ENCODE measurements around the gene APAF1. TPM values are rescaled to one million over a fixed set of nuclear protein-coding genes. Genes with fewer than 3 reads are reported as not detected.
A peak's percentile ranks its signal among the peaks of the same experiment; 100 is the strongest.

APAF1 gene
- total RNA-seq, 1 experiment from 2014 or later: 19.3 TPM

DNA sequence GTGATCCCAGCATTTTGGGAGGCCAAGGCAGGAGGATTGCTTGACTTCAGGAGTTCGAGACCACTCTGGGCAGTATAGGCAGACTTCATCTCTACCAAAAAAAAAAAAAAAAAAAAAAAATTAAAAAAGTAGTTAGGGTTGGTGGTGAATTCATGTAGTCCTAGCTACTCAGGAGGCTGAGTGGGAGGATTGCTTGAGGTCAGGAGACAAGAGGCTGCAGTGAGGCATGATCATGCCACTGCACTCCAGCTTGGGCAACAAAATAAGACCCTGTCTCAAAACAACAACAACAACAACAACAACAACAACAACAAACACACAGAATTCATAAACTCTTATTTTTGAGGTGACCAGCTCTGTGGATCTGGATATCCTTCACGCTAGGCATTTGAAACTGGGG, 34.5 kb upstream of the APAF1 start:
- ATAC-seq (no peak), DNase-seq (ENCODE audit: low spot score) (no peak)
- POLR2A ChIA-PET: interaction anchor here (0.6 kb wide), 2 partner anchors 262 to 270 kb away, joined by 4 to 5 read pairs; no protein-coding TSS in a partner anchor
- TF ChIP-seq NR2C2 (CRISPR knock-in tag; IDR thresholded peaks at IDR 0.05) (no peak), OVOL2 (CRISPR knock-in tag; IDR thresholded peaks at IDR 0.05; ENCODE audit: borderline replicate concordance) (no peak), ZNF671 (CRISPR knock-in tag; IDR thresholded peaks at IDR 0.05) (no peak), TP53 (CRISPR knock-in tag; IDR thresholded peaks at IDR 0.05) (no peak), EMX1 (CRISPR knock-in tag; IDR thresholded peaks at IDR 0.05) (no peak)
- TF ChIP-seq, protein P1, sequence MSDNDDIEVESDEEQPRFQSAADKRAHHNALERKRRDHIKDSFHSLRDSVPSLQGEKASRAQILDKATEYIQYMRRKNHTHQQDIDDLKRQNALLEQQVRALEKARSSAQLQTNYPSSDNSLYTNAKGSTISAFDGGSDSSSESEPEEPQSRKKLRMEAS (CRISPR knock-in tag; IDR thresholded peaks at IDR 0.05): no peak
- TF ChIP-seq, protein P2, sequence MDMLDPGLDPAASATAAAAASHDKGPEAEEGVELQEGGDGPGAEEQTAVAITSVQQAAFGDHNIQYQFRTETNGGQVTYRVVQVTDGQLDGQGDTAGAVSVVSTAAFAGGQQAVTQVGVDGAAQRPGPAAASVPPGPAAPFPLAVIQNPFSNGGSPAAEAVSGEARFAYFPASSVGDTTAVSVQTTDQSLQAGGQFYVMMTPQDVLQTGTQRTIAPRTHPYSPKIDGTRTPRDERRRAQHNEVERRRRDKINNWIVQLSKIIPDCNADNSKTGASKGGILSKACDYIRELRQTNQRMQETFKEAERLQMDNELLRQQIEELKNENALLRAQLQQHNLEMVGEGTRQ (CRISPR knock-in tag; IDR thresholded peaks at IDR 0.05): no peak
- H3K4me3 Mint-ChIP-seq: no peak overlapping the region
- CTCF ChIA-PET: no interaction called here
- H3K4me1 Mint-ChIP-seq: no peaks in the 10 kb centered on the region
- H3K36me3 Mint-ChIP-seq: no peaks in the 10 kb centered on the region
- no peak overlapping the region for H3K27ac Mint-ChIP-seq
- no peaks in the 10 kb centered on the region for H3K27me3 Mint-ChIP-seq (ENCODE audit: low read depth)
- no peaks in the 10 kb centered on the region for H3K9me3 Mint-ChIP-seq

DNA sequence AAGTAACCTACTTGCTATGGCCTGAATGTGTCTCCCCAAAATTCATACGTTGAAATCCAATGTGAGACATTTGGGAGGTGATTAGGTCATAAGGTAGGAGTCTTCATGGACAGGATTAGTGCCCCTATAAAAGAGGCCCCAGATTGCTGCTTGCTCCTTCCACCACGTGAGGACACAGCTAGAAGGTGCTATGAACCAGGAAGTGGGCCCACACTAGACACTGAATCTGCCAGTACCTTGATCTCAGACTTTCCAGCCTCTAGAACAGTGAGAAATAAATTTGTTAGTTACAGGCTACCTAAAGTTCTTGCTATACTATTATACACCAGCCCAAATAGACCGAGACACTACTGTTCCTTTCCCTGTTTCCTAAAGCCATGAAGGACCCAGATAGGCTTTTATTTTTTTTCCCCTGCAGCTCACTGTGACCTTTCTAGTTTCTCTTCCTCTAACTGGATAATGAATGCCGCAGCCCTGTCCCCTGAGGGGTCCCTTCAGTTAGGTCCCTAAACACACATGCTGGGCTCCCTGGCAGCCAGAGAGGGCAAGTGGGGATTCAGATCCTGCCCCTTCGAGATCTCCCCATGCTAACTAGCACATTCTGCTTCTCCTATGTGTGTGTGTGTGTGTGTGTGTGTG, 32.3 kb upstream of the APAF1 start:
- ATAC-seq (peak; percentile 39), DNase-seq (ENCODE audit: low spot score) (no peak)
- no peak overlapping the region for H3K27ac Mint-ChIP-seq
- CTCF ChIA-PET: no interaction called here
- H3K27me3 Mint-ChIP-seq (ENCODE audit: low read depth): no peaks in the 10 kb centered on the region
- H3K9me3 Mint-ChIP-seq: no peaks in the 10 kb centered on the region
- no peak overlapping the region for H3K4me3 Mint-ChIP-seq
- H3K4me1 Mint-ChIP-seq: no peaks in the 10 kb centered on the region
- H3K36me3 Mint-ChIP-seq: no peaks in the 10 kb centered on the region
- TF ChIP-seq ZNF416 (CRISPR knock-in tag; IDR thresholded peaks at IDR 0.05) (no peak), ZNF671 (CRISPR knock-in tag; IDR thresholded peaks at IDR 0.05) (no peak)
- POLR2A ChIA-PET: interaction anchor here (0.6 kb wide), 1 partner anchor 16 kb away, joined by 3 read pairs; no protein-coding TSS in a partner anchor

DNA sequence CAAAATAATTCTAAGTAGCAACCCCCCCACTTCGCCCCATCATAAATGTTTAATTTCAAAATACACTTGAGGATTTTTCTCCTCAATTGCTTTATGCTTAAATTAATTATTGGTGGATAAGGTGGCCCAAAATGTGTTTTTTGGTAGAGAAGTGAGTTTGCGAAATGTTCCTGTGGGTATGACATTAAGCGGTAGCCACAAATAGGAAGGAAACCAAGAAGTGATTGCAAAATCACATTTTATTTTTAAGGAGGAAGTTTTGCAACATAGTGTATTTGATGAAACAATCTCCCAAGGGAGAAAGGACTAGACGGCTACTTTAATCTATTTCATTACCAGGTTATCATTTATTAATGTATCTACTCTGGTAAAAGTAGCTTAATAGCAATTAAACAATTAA, 26.1 kb upstream of the APAF1 start:
- no peak overlapping the region for H3K27ac Mint-ChIP-seq
- CTCF ChIA-PET: interaction anchor here (1.1 to 1.2 kb wide), 2 partner anchors 47 to 52 kb away, joined by 3 to 4 read pairs; no protein-coding TSS in a partner anchor
- H3K36me3 Mint-ChIP-seq: no peaks in the 10 kb centered on the region
- TF ChIP-seq ZNF263 (CRISPR knock-in tag; IDR thresholded peaks at IDR 0.05; ENCODE audit: low read depth) (no peak), ZNF121 (CRISPR knock-in tag; IDR thresholded peaks at IDR 0.05) (no peak), FOXJ3 (CRISPR knock-in tag; IDR thresholded peaks at IDR 0.05; ENCODE audit: borderline replicate concordance) (no peak)
- TF ChIP-seq, protein P3, sequence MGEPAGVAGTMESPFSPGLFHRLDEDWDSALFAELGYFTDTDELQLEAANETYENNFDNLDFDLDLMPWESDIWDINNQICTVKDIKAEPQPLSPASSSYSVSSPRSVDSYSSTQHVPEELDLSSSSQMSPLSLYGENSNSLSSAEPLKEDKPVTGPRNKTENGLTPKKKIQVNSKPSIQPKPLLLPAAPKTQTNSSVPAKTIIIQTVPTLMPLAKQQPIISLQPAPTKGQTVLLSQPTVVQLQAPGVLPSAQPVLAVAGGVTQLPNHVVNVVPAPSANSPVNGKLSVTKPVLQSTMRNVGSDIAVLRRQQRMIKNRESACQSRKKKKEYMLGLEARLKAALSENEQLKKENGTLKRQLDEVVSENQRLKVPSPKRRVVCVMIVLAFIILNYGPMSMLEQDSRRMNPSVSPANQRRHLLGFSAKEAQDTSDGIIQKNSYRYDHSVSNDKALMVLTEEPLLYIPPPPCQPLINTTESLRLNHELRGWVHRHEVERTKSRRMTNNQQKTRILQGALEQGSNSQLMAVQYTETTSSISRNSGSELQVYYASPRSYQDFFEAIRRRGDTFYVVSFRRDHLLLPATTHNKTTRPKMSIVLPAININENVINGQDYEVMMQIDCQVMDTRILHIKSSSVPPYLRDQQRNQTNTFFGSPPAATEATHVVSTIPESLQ (CRISPR knock-in tag; IDR thresholded peaks at IDR 0.05): no peak
- TF ChIP-seq, protein P4, sequence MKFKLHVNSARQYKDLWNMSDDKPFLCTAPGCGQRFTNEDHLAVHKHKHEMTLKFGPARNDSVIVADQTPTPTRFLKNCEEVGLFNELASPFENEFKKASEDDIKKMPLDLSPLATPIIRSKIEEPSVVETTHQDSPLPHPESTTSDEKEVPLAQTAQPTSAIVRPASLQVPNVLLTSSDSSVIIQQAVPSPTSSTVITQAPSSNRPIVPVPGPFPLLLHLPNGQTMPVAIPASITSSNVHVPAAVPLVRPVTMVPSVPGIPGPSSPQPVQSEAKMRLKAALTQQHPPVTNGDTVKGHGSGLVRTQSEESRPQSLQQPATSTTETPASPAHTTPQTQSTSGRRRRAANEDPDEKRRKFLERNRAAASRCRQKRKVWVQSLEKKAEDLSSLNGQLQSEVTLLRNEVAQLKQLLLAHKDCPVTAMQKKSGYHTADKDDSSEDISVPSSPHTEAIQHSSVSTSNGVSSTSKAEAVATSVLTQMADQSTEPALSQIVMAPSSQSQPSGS (CRISPR knock-in tag; IDR thresholded peaks at IDR 0.05; ENCODE audit: borderline replicate concordance, low read depth): no peak
- TF ChIP-seq, protein P5, sequence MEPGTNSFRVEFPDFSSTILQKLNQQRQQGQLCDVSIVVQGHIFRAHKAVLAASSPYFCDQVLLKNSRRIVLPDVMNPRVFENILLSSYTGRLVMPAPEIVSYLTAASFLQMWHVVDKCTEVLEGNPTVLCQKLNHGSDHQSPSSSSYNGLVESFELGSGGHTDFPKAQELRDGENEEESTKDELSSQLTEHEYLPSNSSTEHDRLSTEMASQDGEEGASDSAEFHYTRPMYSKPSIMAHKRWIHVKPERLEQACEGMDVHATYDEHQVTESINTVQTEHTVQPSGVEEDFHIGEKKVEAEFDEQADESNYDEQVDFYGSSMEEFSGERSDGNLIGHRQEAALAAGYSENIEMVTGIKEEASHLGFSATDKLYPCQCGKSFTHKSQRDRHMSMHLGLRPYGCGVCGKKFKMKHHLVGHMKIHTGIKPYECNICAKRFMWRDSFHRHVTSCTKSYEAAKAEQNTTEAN (CRISPR knock-in tag; IDR thresholded peaks at IDR 0.05): no peak
- TF ChIP-seq, protein P6, sequence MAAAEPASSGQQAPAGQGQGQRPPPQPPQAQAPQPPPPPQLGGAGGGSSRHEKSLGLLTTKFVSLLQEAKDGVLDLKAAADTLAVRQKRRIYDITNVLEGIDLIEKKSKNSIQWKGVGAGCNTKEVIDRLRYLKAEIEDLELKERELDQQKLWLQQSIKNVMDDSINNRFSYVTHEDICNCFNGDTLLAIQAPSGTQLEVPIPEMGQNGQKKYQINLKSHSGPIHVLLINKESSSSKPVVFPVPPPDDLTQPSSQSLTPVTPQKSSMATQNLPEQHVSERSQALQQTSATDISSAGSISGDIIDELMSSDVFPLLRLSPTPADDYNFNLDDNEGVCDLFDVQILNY (CRISPR knock-in tag; IDR thresholded peaks at IDR 0.05): no peak
- TF ChIP-seq, protein P7, sequence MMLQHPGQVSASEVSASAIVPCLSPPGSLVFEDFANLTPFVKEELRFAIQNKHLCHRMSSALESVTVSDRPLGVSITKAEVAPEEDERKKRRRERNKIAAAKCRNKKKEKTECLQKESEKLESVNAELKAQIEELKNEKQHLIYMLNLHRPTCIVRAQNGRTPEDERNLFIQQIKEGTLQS (CRISPR knock-in tag; conservative IDR thresholded peaks at IDR 0.05): no peak
- TF ChIP-seq, protein P8, sequence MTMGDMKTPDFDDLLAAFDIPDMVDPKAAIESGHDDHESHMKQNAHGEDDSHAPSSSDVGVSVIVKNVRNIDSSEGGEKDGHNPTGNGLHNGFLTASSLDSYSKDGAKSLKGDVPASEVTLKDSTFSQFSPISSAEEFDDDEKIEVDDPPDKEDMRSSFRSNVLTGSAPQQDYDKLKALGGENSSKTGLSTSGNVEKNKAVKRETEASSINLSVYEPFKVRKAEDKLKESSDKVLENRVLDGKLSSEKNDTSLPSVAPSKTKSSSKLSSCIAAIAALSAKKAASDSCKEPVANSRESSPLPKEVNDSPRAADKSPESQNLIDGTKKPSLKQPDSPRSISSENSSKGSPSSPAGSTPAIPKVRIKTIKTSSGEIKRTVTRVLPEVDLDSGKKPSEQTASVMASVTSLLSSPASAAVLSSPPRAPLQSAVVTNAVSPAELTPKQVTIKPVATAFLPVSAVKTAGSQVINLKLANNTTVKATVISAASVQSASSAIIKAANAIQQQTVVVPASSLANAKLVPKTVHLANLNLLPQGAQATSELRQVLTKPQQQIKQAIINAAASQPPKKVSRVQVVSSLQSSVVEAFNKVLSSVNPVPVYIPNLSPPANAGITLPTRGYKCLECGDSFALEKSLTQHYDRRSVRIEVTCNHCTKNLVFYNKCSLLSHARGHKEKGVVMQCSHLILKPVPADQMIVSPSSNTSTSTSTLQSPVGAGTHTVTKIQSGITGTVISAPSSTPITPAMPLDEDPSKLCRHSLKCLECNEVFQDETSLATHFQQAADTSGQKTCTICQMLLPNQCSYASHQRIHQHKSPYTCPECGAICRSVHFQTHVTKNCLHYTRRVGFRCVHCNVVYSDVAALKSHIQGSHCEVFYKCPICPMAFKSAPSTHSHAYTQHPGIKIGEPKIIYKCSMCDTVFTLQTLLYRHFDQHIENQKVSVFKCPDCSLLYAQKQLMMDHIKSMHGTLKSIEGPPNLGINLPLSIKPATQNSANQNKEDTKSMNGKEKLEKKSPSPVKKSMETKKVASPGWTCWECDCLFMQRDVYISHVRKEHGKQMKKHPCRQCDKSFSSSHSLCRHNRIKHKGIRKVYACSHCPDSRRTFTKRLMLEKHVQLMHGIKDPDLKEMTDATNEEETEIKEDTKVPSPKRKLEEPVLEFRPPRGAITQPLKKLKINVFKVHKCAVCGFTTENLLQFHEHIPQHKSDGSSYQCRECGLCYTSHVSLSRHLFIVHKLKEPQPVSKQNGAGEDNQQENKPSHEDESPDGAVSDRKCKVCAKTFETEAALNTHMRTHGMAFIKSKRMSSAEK (CRISPR knock-in tag; IDR thresholded peaks at IDR 0.05; ENCODE audit: borderline replicate concordance): no peak

More for the DNA sequence above, 26.1 kb upstream of the APAF1 start:
- H3K9me3 Mint-ChIP-seq: no peaks in the 10 kb centered on the region
- no peaks in the 10 kb centered on the region for H3K4me1 Mint-ChIP-seq
- POLR2A ChIA-PET: no interaction called here
- H3K4me3 Mint-ChIP-seq: no peak overlapping the region
- ATAC-seq (no peak), DNase-seq (ENCODE audit: low spot score) (no peak)
- H3K27me3 Mint-ChIP-seq (ENCODE audit: low read depth): no peaks in the 10 kb centered on the region
